Endothelial cell of umbilical vein (primary cell): Measurements from ENCODE around the gene HOXC5. TPM values are rescaled to one million over a fixed set of nuclear protein-coding genes. Genes with fewer than 3 reads are reported as not detected.

ENCODE experiments used
- BruUV-seq: library from RNA; stranded (reverse); fragments of 400-500 nt; replicated peaks from 2 replicates; lab custom pipeline; 2021; lab: Mats Ljungman, UMichigan
- CTCF ChIA-PET: fragments of 300-600, 350-600 bp; sonication (Branson Sonifier 250); formaldehyde crosslinking; loops from one replicate; lab custom pipeline; 2021; ENCODE audit warnings: antibody characterized with exemption, inconsistent platforms; lab: Charles Lee
- POLR2A ChIA-PET: fragments of 300-600, 350-600 bp; sonication (Branson Sonifier 250); formaldehyde crosslinking; loops from one replicate; lab custom pipeline; 2021; ENCODE audit warnings: antibody characterized with exemption, inconsistent platforms; lab: Charles Lee
- DNase-seq: peaks from one replicate; pipeline ENCODE4 v3.0.0-alpha.2; 2011; ENCODE audit warnings: low read depth, low spot score
- FAIRE-seq: peaks from 2 replicates; lab custom pipeline; 2011; peaks lifted over from hg19 to GRCh38; lab: Jason Lieb, UNC
- H2AFZ ChIP-seq: 2 replicates; pipeline ENCODE4 v1.6.0; 2012; ENCODE audit warnings: low read depth, low read length, control low read depth, inconsistent platforms
- H3K27ac ChIP-seq: 2 replicates; pipeline ENCODE4 v1.5.1; 2011; ENCODE audit warnings: low read depth, mild to moderate bottlenecking, control low read depth, low read length, moderate library complexity; ENCODE audit not compliant: insufficient read depth
- H3K27me3 ChIP-seq, 2 experiments: 2 replicates each; pipeline versions ENCODE4 v1.6.0 to v1.6.1; 2011; ENCODE audit warnings: low read length in 2 of 2, mixed read lengths in 1 of 2; ENCODE audit not compliant: control insufficient read depth in 2 of 2, insufficient read depth in 2 of 2
- H3K36me3 ChIP-seq, 2 experiments: 2 replicates in 1 of 2; 3 replicates in 1 of 2; pipeline ENCODE4 v1.5.1; 2011; ENCODE audit warnings: low read length in 2 of 2, mild to moderate bottlenecking in 1 of 2, moderate library complexity in 1 of 2; ENCODE audit not compliant: control insufficient read depth in 2 of 2, insufficient read depth in 2 of 2; ENCODE audit errors: extremely low read depth in 1 of 2
- H3K4me1 ChIP-seq: 3 replicates; pipeline ENCODE4 v1.5.1; 2011; ENCODE audit warnings: mild to moderate bottlenecking, low read length; ENCODE audit not compliant: control insufficient read depth, insufficient read depth; ENCODE audit errors: extremely low read depth
- H3K4me2 ChIP-seq: 2 replicates; pipeline ENCODE4 v1.6.1; 2011; ENCODE audit warnings: low read length, control low read depth, mixed read lengths; ENCODE audit not compliant: insufficient read depth
- H3K4me3 ChIP-seq, 3 experiments: fragments of 200-600 bp in 1 of 3; sonication (generic), shearing (Covaris generic) in 1 of 3; replicated peaks in 1 of 3; 2 replicates each; pipeline ENCODE4 v1.5.1; 2011 to 2016; ENCODE audit warnings: control low read depth in 3 of 3, low read length in 3 of 3, mild to moderate bottlenecking in 2 of 3, inconsistent platforms in 1 of 3, low read depth in 1 of 3, moderate library complexity in 1 of 3; ENCODE audit not compliant: insufficient read depth in 1 of 3
- H3K79me2 ChIP-seq: 2 replicates; pipeline ENCODE4 v1.6.0; 2012; ENCODE audit warnings: low read length, inconsistent platforms; ENCODE audit not compliant: control insufficient read depth, insufficient read depth
- H3K9ac ChIP-seq: replicated peaks from 2 replicates; pipeline ENCODE3; 2011; ENCODE audit warnings: low read length, control low read depth; ENCODE audit not compliant: insufficient read depth; ENCODE audit errors: extremely low read depth
- H3K9me1 ChIP-seq: replicated peaks from 3 replicates; pipeline ENCODE4 v1.6.0; 2011; ENCODE audit warnings: mild to moderate bottlenecking, low read length; ENCODE audit not compliant: control insufficient read depth, insufficient read depth; ENCODE audit errors: extremely low read depth
- H3K9me3 ChIP-seq: replicated peaks from 2 replicates; pipeline ENCODE4 v1.5.1; 2012; ENCODE audit warnings: low read length, inconsistent platforms; ENCODE audit not compliant: control insufficient read depth, insufficient read depth
- H4K20me1 ChIP-seq: replicated peaks from 2 replicates; pipeline ENCODE3; 2011; ENCODE audit warnings: mild to moderate bottlenecking, low read length; ENCODE audit not compliant: control insufficient read depth, insufficient read depth; ENCODE audit errors: extremely low read depth
- CTCF ChIP-seq, 2 donors: IDR thresholded peaks; 1 replicate in 1 of 2; 2 replicates in 1 of 2; pipeline ENCODE4 v1.5.1; 2011; ENCODE audit warnings: low read length in 2 of 2, mild to moderate bottlenecking in 2 of 2, moderate library complexity in 2 of 2, control low read depth in 1 of 2, inconsistent platforms in 1 of 2, low read depth in 1 of 2; ENCODE audit not compliant: insufficient read depth in 1 of 2; ENCODE audit errors: extremely low read depth in 1 of 2
- EZH2 ChIP-seq: IDR thresholded peaks from 2 replicates; pipeline ENCODE4 v1.6.1; 2012; ENCODE audit warnings: borderline replicate concordance, low read depth, mild to moderate bottlenecking, moderate library complexity, low read length, inconsistent platforms; ENCODE audit not compliant: severe bottlenecking
- FOS ChIP-seq: IDR thresholded peaks from 2 replicates; pipeline ENCODE4 v1.6.1; 2011; ENCODE audit warnings: mild to moderate bottlenecking, low read length, moderate library complexity, borderline replicate concordance; ENCODE audit not compliant: insufficient read depth
- GATA2 ChIP-seq: IDR thresholded peaks from 2 replicates; pipeline ENCODE4 v1.7.0; 2011; ENCODE audit warnings: low read depth, mild to moderate bottlenecking, moderate library complexity, mixed read lengths, low read length; ENCODE audit not compliant: insufficient read length, insufficient read depth
- JUN ChIP-seq: IDR thresholded peaks from 2 replicates; pipeline ENCODE4 v1.6.1; 2011; ENCODE audit warnings: borderline replicate concordance, low read depth; ENCODE audit not compliant: insufficient read length, insufficient read depth
- MAX ChIP-seq: IDR thresholded peaks from 2 replicates; pipeline ENCODE4 v1.6.1; 2011; ENCODE audit not compliant: insufficient read depth, insufficient read length
- MYC ChIP-seq: IDR thresholded peaks from one replicate; pipeline ENCODE4 v1.6.1; 2011; ENCODE audit warnings: mild to moderate bottlenecking, low read depth, low read length
- POLR2A ChIP-seq: IDR thresholded peaks from 2 replicates; pipeline ENCODE4 v1.6.1; 2012; ENCODE audit warnings: low read depth, mild to moderate bottlenecking, control low read depth, low read length
- POLR2AphosphoS5 ChIP-seq: IDR thresholded peaks from 2 replicates; pipeline ENCODE4 v1.6.1; 2012; ENCODE audit warnings: low read depth, mild to moderate bottlenecking, control low read depth, low read length, moderate library complexity; ENCODE audit not compliant: insufficient read depth
- dilution Hi-C: fragments of 300-500 bp; cut with MboI; formaldehyde crosslinking; loops from one replicate; pipeline ENCODE4 v1.15.0; 2019; ENCODE audit warnings: low sequenced_read_pairs; ENCODE audit not compliant: extremely low pct_ligation_motif_present
- intact Hi-C: fragments of 100-400 bp; cut with micrococcal nuclease; formaldehyde crosslinking; loops from one replicate; pipeline ENCODE4 v1.10.0; 2022
- polyA plus RNA-seq, 4 experiments: library from polyadenylated mRNA; depleted of rRNA in 3 of 4; stranded (reverse) in 3 of 4; unstranded in 1 of 4; fragments of >200 nt; gene quantifications; 2 replicates each; pipeline versions ENCODE4 v1.2.1 to v1.2.3, GENCODE V29; 2011 to 2012; ENCODE audit warnings: missing spikeins in 1 of 4
- total RNA-seq: library from RNA; stranded (reverse); gene quantifications from 2 replicates; pipeline ENCODE4 v1.2.3, GENCODE V29; 2021

Gene HOXC5
- total and polyA plus RNA-seq, 2 donors (not counting 3 experiments of a cell fraction or from before 2014, with no cell fraction given) = not detected

GRCh38 chr12:54005531-54005852 is 27.4 kb upstream of the HOXC5 start:
- Histone ChIP-seq H3K4me3 (no peak overlapping the region), H3K9me1 (no peaks in the 10 kb centered on the region), H3K4me2 (no peak overlapping the region), H3K9me3 (no peaks in the 10 kb centered on the region), H3K27ac (no peak overlapping the region), H2AFZ (no peak overlapping the region), H3K36me3 (no peaks in the 10 kb centered on the region), H3K4me1 (no peaks in the 10 kb centered on the region), H3K9ac (no peak overlapping the region), H3K27me3 (peaks cover 79 to 89% of the 10 kb centered on the region in 2 experiments), H4K20me1 (no peaks in the 10 kb centered on the region), H3K79me2 (no peaks in the 10 kb centered on the region)
- no peak for DNase-seq
- no peak for TF ChIP-seq POLR2A
- TF ChIP-seq FOS = no peak
- TF ChIP-seq CTCF (IDR thresholded peaks at IDR 0.05; ENCODE audit: extremely low read depth in 1 of 2, insufficient read depth in 1 of 2, low read depth in 1 of 2, low read length in 2 of 2) = no peak
- no peak for TF ChIP-seq JUN
- TF ChIP-seq GATA2 = no peak
- TF ChIP-seq MYC = no peak
- TF ChIP-seq EZH2 = no peak
- TF ChIP-seq POLR2AphosphoS5 = no peak
- no peak for TF ChIP-seq MAX
- CTCF ChIA-PET = interaction anchor here (0.6 to 17.0 kb wide), 32 partner anchors 10 to 374 kb away, joined by 3 to 616 read pairs (median 4); partner anchors contain the start of genes HOXC10, HOXC5, HOXC6 and SMUG1
- intact Hi-C loops = loop anchor here (10.0 kb wide), 1 partner anchor 359 kb away; the partner anchor contains the start of gene GPR84
- no TSS peak for BruUV-seq
- no peak for FAIRE-seq
- dilution Hi-C loops = no loop called here
- POLR2A ChIA-PET = no interaction called here
